Type B pancreatic cell (in vitro differentiated cells): ENCODE data around the gene PPM1B. TPM values are rescaled to one million over a fixed set of nuclear protein-coding genes. Genes with fewer than 3 reads are reported as not detected.
"Not testable (repeated sequence)": the region's sequence is repeated elsewhere in the genome, so short reads cannot be mapped to it uniquely, and the experiment has no call there.

Experiments used
- DNase-seq: peaks from one replicate; pipeline ENCODE4 v3.0.0; 2021; ENCODE audit warnings: mixed read lengths; ENCODE audit not compliant: unreplicated experiment; ENCODE audit errors: extremely low spot score
- H3K27ac Mint-ChIP-seq: 2 replicates; pipeline ENCODE4 v1.8.0; 2021; ENCODE audit warnings: mild to moderate bottlenecking, mixed read lengths
- H3K27me3 Mint-ChIP-seq: 2 replicates; pipeline ENCODE4 v1.8.0; 2021; ENCODE audit warnings: mixed read lengths
- H3K36me3 Mint-ChIP-seq: 2 replicates; pipeline ENCODE4 v1.8.0; 2021; ENCODE audit warnings: mixed read lengths
- H3K4me1 Mint-ChIP-seq: one replicate; pipeline ENCODE4 v1.8.0; 2021; ENCODE audit warnings: mixed read lengths; ENCODE audit not compliant: unreplicated experiment
- H3K4me3 Mint-ChIP-seq: 2 replicates; pipeline ENCODE4 v1.8.0; 2021; ENCODE audit warnings: mild to moderate bottlenecking, mixed read lengths
- H3K9me3 Mint-ChIP-seq: 2 replicates; pipeline ENCODE4 v1.8.0; 2021; ENCODE audit warnings: mixed read lengths
- total RNA-seq: library from RNA; stranded (reverse); gene quantifications from 2 replicates; pipeline ENCODE4 v1.2.1, GENCODE V29; 2021; ENCODE audit warnings: low replicate concordance
- TF ChIP-seq, protein P1 (sequence below): fragments of 200-600 bp; sonication (generic); conservative IDR thresholded peaks from 2 replicates; pipeline ENCODE4 v1.5.0; 2021; ENCODE audit warnings: antibody characterized with exemption, mild to moderate bottlenecking

PPM1B gene
- total RNA-seq, 1 donor from 2014 or later, result 42.5 TPM

DNA sequence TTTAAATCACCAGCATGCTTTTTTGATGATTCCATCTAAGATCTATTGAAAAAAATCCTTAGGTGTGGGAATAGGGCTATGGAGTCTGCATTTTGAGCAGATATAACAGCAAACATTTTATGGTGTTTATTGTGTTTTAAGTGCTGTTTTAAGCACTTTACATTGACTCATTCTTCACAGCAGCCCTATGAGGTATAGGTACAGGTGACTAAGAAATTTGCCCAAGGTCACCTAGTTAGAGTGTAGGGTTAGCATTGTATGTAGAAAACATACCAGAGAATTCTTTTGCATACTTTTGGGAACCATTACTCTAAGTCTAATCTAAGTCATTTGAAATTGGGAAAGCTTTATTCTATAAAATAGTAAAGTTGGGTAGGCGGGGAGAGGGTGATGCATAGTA, 31.3 kb downstream of the PPM1B start:
- Mint-ChIP-seq H3K4me1 (no peaks in the 10 kb centered on the region), H3K36me3 (peaks cover 19% of the 10 kb centered on the region)

DNA sequence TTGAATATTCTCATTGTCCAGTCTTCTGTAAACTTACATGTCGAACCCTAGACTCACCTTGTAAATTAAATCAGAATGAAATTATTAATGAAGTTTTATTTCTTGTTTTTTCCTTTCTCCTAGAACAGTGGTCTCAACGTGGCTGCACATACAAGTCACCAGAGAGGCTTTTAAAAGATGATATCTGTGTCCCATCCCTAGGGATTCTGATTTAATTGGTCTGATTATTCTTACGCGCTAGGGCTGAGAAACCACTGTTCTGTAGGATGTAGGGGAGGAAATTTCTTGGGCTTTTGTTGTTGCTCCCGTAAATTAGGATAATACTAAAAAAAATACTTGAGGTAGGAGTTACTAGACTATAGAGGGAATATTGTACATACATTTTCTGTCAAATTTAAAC, 32.1 kb downstream of the PPM1B start:
- Mint-ChIP-seq H3K9me3 (peaks cover 6% of the 10 kb centered on the region), H3K4me1 (no peaks in the 10 kb centered on the region), H3K27me3 (no peaks in the 10 kb centered on the region), H3K27ac (no peak overlapping the region), H3K36me3 (peaks cover 19% of the 10 kb centered on the region), H3K4me3 (no peak overlapping the region)
- DNase-seq, result no peak
- TF ChIP-seq, protein P1, sequence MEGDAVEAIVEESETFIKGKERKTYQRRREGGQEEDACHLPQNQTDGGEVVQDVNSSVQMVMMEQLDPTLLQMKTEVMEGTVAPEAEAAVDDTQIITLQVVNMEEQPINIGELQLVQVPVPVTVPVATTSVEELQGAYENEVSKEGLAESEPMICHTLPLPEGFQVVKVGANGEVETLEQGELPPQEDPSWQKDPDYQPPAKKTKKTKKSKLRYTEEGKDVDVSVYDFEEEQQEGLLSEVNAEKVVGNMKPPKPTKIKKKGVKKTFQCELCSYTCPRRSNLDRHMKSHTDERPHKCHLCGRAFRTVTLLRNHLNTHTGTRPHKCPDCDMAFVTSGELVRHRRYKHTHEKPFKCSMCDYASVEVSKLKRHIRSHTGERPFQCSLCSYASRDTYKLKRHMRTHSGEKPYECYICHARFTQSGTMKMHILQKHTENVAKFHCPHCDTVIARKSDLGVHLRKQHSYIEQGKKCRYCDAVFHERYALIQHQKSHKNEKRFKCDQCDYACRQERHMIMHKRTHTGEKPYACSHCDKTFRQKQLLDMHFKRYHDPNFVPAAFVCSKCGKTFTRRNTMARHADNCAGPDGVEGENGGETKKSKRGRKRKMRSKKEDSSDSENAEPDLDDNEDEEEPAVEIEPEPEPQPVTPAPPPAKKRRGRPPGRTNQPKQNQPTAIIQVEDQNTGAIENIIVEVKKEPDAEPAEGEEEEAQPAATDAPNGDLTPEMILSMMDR, result no peak

More for the DNA sequence above, 31.3 kb downstream of the PPM1B start:
- peaks cover 6% of the 10 kb centered on the region for H3K9me3 Mint-ChIP-seq
- no peak for DNase-seq
- TF ChIP-seq, protein P1, result no peak
- no peak overlapping the region for H3K27ac Mint-ChIP-seq
- no peak overlapping the region for H3K4me3 Mint-ChIP-seq
- H3K27me3 Mint-ChIP-seq, result no peaks in the 10 kb centered on the region

DNA sequence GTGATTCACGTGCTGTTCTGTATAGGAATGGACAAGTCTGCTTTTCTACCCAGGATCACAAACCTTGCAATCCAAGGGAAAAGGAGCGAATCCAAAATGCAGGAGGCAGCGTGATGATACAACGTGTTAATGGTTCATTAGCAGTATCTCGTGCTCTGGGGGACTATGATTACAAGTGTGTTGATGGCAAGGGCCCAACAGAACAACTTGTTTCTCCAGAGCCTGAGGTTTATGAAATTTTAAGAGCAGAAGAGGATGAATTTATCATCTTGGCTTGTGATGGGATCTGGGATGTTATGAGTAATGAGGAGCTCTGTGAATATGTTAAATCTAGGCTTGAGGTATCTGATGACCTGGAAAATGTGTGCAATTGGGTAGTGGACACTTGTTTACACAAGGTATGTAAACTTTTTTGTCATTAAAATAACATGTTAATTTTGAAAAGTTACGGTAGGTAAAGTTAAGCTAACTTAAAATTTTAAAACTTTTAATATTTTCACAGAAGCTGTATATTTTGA, 33.0 kb downstream of the PPM1B start:
- Mint-ChIP-seq H3K27ac (no peak overlapping the region), H3K27me3 (no peaks in the 10 kb centered on the region)

DNA sequence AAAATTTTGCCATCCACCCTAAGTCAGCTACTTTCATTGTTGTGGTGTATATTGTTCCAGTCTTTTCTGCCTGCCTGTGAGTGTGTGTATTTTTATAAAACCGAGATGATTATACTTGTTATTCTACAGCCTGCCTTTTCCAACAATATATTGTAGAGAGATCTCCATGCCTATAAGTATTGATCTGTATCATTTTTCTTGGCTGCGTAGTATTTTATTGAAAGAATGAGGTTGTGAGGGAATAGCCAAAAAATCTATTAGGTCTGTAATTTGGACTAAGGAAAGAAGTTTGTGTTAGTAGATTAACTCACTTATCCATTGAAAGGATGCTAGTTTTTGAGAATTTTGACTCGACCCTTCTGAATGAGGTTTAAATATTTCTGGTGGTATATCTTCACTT, 34.9 kb downstream of the PPM1B start:
- H3K4me3 Mint-ChIP-seq, result no peak overlapping the region
- TF ChIP-seq, protein P1, result no peak
- no peak for DNase-seq
- H3K9me3 Mint-ChIP-seq, result peaks cover 6% of the 10 kb centered on the region
- peaks cover 19% of the 10 kb centered on the region for H3K36me3 Mint-ChIP-seq
- H3K4me1 Mint-ChIP-seq, result no peaks in the 10 kb centered on the region
- no peaks in the 10 kb centered on the region for H3K27me3 Mint-ChIP-seq
- no peak overlapping the region for H3K27ac Mint-ChIP-seq

More for the DNA sequence above, 33.0 kb downstream of the PPM1B start:
- TF ChIP-seq, protein P1, result no peak
- Mint-ChIP-seq H3K4me3 (no peak overlapping the region), H3K4me1 (no peaks in the 10 kb centered on the region), H3K9me3 (peaks cover 6% of the 10 kb centered on the region), H3K36me3 (peaks cover 19% of the 10 kb centered on the region)
- no peak for DNase-seq

DNA sequence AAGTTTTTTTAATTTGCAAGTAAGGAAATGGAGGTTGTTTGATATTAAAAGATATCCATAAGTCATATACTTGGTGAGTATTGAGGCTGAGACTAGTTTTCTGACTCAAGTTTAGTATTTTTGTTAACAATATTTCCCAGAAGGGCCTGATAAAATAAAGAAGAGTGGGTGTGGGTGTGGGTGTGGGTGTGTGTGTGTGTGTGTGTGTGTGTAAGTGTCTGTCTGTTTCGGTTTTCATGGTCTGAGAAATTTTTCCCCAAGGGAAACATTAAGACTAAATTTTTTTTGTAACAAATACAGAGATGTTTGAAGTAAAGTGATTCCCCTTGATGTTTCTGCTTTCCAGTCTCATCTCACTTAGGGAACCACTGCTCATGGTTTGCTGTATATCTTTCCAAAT, 36.5 kb downstream of the PPM1B start:
- Mint-ChIP-seq H3K9me3 (peaks cover 6% of the 10 kb centered on the region), H3K4me1 (no peaks in the 10 kb centered on the region), H3K4me3 (no peak overlapping the region), H3K27ac (no peak overlapping the region), H3K27me3 (no peaks in the 10 kb centered on the region), H3K36me3 (peaks cover 22% of the 10 kb centered on the region)
- TF ChIP-seq, protein P1, result no peak
- DNase-seq, result no peak

DNA sequence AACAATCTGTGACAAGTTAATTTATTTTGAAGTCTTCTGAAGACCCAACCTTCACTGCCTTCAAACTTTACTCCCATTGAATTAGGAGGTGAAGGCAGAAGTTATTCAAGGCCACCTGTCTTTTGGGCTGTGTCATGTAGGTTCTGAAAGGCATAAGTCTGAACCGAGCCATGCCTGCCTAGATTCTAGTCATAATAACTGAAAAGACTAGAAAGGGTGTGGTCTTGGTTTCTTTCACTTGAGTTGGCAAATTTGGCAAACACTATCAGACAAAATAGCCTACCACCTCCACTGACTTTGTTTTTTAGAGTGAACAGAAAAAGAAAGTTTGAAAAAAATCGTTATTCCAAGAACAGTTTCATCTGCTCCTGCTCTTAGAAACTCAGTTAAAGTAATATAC, 38.4 kb downstream of the PPM1B start:
- no peak overlapping the region for H3K4me3 Mint-ChIP-seq
- peaks cover 6% of the 10 kb centered on the region for H3K9me3 Mint-ChIP-seq
- peaks cover 21% of the 10 kb centered on the region for H3K36me3 Mint-ChIP-seq
- H3K27ac Mint-ChIP-seq, result no peak overlapping the region
- TF ChIP-seq, protein P1, result no peak
- DNase-seq, result no peak
- H3K4me1 Mint-ChIP-seq, result no peaks in the 10 kb centered on the region
- H3K27me3 Mint-ChIP-seq, result no peaks in the 10 kb centered on the region

DNA sequence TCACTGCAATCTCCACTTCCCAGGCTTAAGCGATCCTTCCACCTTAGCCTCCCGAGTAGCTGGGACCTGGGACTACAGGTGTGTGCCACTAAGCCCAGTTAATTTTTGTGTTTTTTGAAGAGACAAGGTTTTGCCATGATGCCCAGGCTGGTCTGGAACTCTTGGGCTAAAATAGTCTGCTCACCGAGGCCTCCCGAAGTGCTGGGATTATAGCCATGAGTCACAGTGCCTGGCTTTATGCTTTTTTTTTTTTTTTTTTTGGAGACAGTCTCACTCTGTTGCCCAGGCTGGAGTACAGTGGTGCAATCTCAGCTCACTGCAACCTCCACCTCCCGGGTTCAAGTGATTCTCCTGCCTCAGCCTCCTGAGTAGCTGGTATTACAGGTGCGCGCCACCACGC, 39.0 kb downstream of the PPM1B start:
- H3K4me3 Mint-ChIP-seq, H3K27me3 Mint-ChIP-seq, H3K9me3 Mint-ChIP-seq, H3K4me1 Mint-ChIP-seq, H3K27ac Mint-ChIP-seq, DNase-seq: not testable (repeated sequence)
- peaks cover 27% of the 10 kb centered on the region for H3K36me3 Mint-ChIP-seq
